HepG2 (cell line): ENCODE results near the gene TTC23. TPM values are rescaled to one million over a fixed set of nuclear protein-coding genes. Genes with fewer than 3 reads are reported as not detected.

Source experiments
- CBX2 ChIP-seq, 2 experiments: fragments of 200-600 bp in 1 of 2; sonication (generic); formaldehyde crosslinking in 1 of 2; IDR thresholded peaks; 2 replicates each; pipeline versions ENCODE4 v1.7.0 to v1.8.1; 2018 to 2022; ENCODE audit warnings: low read depth in 2 of 2, low read length in 1 of 2, mild to moderate bottlenecking in 1 of 2, missing genetic modification reagents in 1 of 2
- DPF2 ChIP-seq: sonication (generic); formaldehyde crosslinking; IDR thresholded peaks from 2 replicates; pipeline ENCODE4 v1.4.0; 2020; ENCODE audit warnings: mild to moderate bottlenecking, low read depth, missing genetic modification reagents, borderline replicate concordance
- EP300 ChIP-seq, 3 experiments: sonication (generic) in 1 of 3; formaldehyde crosslinking in 1 of 3; IDR thresholded peaks; 2 replicates each; pipeline versions ENCODE4 v1.5.1 to v1.6.1; 2011 to 2020; ENCODE audit warnings: low read depth in 2 of 3, low read length in 2 of 3, borderline replicate concordance in 1 of 3, improper control_type of control experiment in 1 of 3, mild to moderate bottlenecking in 1 of 3, missing genetic modification reagents in 1 of 3, moderate library complexity in 1 of 3
- GMEB1 ChIP-seq: sonication (generic); formaldehyde crosslinking; IDR thresholded peaks from 2 replicates; pipeline ENCODE4 v1.5.1; 2020; ENCODE audit warnings: missing genetic modification reagents, mild to moderate bottlenecking, borderline replicate concordance
- HNRNPUL1 ChIP-seq: fragments of 200-400 bp; formaldehyde crosslinking; IDR thresholded peaks from 2 replicates; pipeline ENCODE4 v1.6.1; 2017; ENCODE audit warnings: low read depth, mild to moderate bottlenecking, low read length, moderate library complexity
- HOXA5 ChIP-seq: sonication (generic); formaldehyde crosslinking; IDR thresholded peaks from 2 replicates; pipeline ENCODE4 v1.4.0; 2020; ENCODE audit warnings: missing genetic modification reagents
- MAF1 ChIP-seq: sonication (generic); formaldehyde crosslinking; IDR thresholded peaks from 2 replicates; pipeline ENCODE4 v1.5.0; 2020; ENCODE audit warnings: missing genetic modification reagents, borderline replicate concordance
- NFKB2 ChIP-seq: sonication (generic); formaldehyde crosslinking; IDR thresholded peaks from 2 replicates; pipeline ENCODE4 v1.4.0; 2020; ENCODE audit warnings: missing genetic modification reagents, borderline replicate concordance
- NR2C2 ChIP-seq: sonication (generic); formaldehyde crosslinking; IDR thresholded peaks from 2 replicates; pipeline ENCODE4 v1.4.0; 2020; ENCODE audit warnings: missing genetic modification reagents, mild to moderate bottlenecking, moderate library complexity, borderline replicate concordance
- PCBP1 ChIP-seq: fragments of 200-400 bp; formaldehyde crosslinking; IDR thresholded peaks from 2 replicates; pipeline ENCODE4 v1.6.1; 2017; ENCODE audit warnings: mild to moderate bottlenecking, low read depth, low read length, borderline replicate concordance
- POGZ ChIP-seq: sonication (generic); formaldehyde crosslinking; IDR thresholded peaks from 2 replicates; pipeline ENCODE4 v1.4.0; 2020; ENCODE audit warnings: mild to moderate bottlenecking, missing genetic modification reagents
- SOX6 ChIP-seq, 2 experiments: fragments of 450-650 bp in 1 of 2; sonication (generic) in 1 of 2; formaldehyde crosslinking in 1 of 2; IDR thresholded peaks; 2 replicates each; pipeline versions ENCODE4 v1.4.0 to v1.6.1; 2017 to 2020; ENCODE audit warnings: antibody characterized with exemption in 1 of 2, mild to moderate bottlenecking in 1 of 2, missing genetic modification reagents in 1 of 2
- SP4 ChIP-seq: sonication (generic); formaldehyde crosslinking; IDR thresholded peaks from 2 replicates; pipeline ENCODE4 v1.8.1; 2023; ENCODE audit warnings: mild to moderate bottlenecking, missing genetic modification reagents
- STAT5B ChIP-seq: sonication (generic); formaldehyde crosslinking; IDR thresholded peaks from 2 replicates; pipeline ENCODE4 v1.4.0; 2020; ENCODE audit warnings: missing genetic modification reagents
- USF2 ChIP-seq, 2 experiments: sonication (generic) in 1 of 2; formaldehyde crosslinking in 1 of 2; IDR thresholded peaks; 2 replicates each; pipeline versions ENCODE4 v1.5.1 to v1.6.1; 2011 to 2020; ENCODE audit warnings: borderline replicate concordance in 1 of 2, low read depth in 1 of 2, low read length in 1 of 2, mild to moderate bottlenecking in 1 of 2, missing genetic modification reagents in 1 of 2, moderate library complexity in 1 of 2
- ZC3H4 ChIP-seq: sonication (generic); formaldehyde crosslinking; IDR thresholded peaks from 2 replicates; pipeline ENCODE4 v1.4.0; 2020; ENCODE audit warnings: missing genetic modification reagents, borderline replicate concordance
- ZMYM2 ChIP-seq: sonication (generic); formaldehyde crosslinking; IDR thresholded peaks from 2 replicates; pipeline ENCODE4 v1.8.0; 2022; ENCODE audit warnings: mild to moderate bottlenecking, missing genetic modification reagents
- ZNF101 ChIP-seq: sonication (generic); formaldehyde crosslinking; IDR thresholded peaks from 2 replicates; pipeline ENCODE4 v1.4.0; 2020; ENCODE audit warnings: mild to moderate bottlenecking, low read depth, missing genetic modification reagents, borderline replicate concordance
- ZNF18 ChIP-seq: sonication (generic); formaldehyde crosslinking; IDR thresholded peaks from 2 replicates; pipeline ENCODE4 v1.8.0; 2022; ENCODE audit warnings: mild to moderate bottlenecking, missing genetic modification reagents; ENCODE audit not compliant: insufficient replicate concordance
- ZNF816 ChIP-seq: sonication (generic); formaldehyde crosslinking; IDR thresholded peaks from 2 replicates; pipeline ENCODE4 v1.8.0; 2022; ENCODE audit warnings: missing genetic modification reagents, mild to moderate bottlenecking, borderline replicate concordance
- ZNF841 ChIP-seq: sonication (generic); formaldehyde crosslinking; IDR thresholded peaks from 2 replicates; pipeline ENCODE4 v1.8.1; 2023; ENCODE audit warnings: missing genetic modification reagents, borderline replicate concordance
- polyA plus RNA-seq, 8 experiments: library from polyadenylated mRNA; depleted of rRNA in 3 of 8; stranded (reverse) in 7 of 8; unstranded in 1 of 8; fragments of >200 nt; fragmentation: Illumina TruSeq in 4 of 8; extraction: Trizol in 4 of 8; gene quantifications; 2 replicates each; pipeline versions ENCODE4 v1.2.1 to v1.2.3, GENCODE V29; 2011 to 2016; ENCODE audit warnings: low read depth in 4 of 8, missing spikeins in 1 of 8, mixed read lengths in 1 of 8; ENCODE audit not compliant: insufficient read depth in 1 of 8
- total RNA-seq, 5 experiments: library from RNA; depleted of rRNA; stranded (reverse); fragments of >200 nt; fragmentation: Illumina TruSeq; extraction: Trizol; gene quantifications; 2 replicates each; pipeline ENCODE4 v1.2.3, GENCODE V29; 2016; ENCODE audit warnings: low read depth in 1 of 5

The TTC23 gene
- total and polyA plus RNA-seq, 2 of the 13 experiments (the other 11 are each of a cell fraction or from before 2014, with no cell fraction given) = 1.6 to 11.7 TPM

GRCh38 chr15:99250857-99251841, 1.8 kb upstream of the TTC23 start, which contains the start of gene LRRC28 (continued):
- TF ChIP-seq NR2C2 (no peak), USF2 (IDR thresholded peaks at IDR 0.05; ENCODE audit: low read depth, low read length) (no peak), USF2 (CRISPR knock-in tag; IDR thresholded peaks at IDR 0.05; ENCODE audit: borderline replicate concordance) (no peak), ZC3H4 (CRISPR knock-in tag) (0 out of 2 replicates have a peak, but pooled peaks have one; percentile 27), CBX2 (IDR thresholded peaks at IDR 0.05; ENCODE audit: low read depth, low read length) (no peak), CBX2 (CRISPR knock-in tag; IDR thresholded peaks at IDR 0.05; ENCODE audit: low read depth) (no peak), MAF1 (peak; percentile 47; the same call in 1 of the 2 replicates), SP4 (0 out of 2 replicates have a peak, but pooled peaks have one; percentile 9), NFKB2 (CRISPR knock-in tag) (peak; percentile 22; the same call in 1 of the 2 replicates), SOX6 (IDR thresholded peaks at IDR 0.05) (no peak), SOX6 (CRISPR knock-in tag; IDR thresholded peaks at IDR 0.05) (peak; percentile 21), ZNF18 (CRISPR knock-in tag) (no peak), HNRNPUL1 (no peak), POGZ (CRISPR knock-in tag) (peak; percentile 53), ZNF841 (CRISPR knock-in tag) (no peak), PCBP1 (no peak), STAT5B (no peak), DPF2 (CRISPR knock-in tag) (no peak), ZNF816 (CRISPR knock-in tag) (no peak), GMEB1 (no peak), ZMYM2 (no peak), HOXA5 (no peak), EP300 (IDR thresholded peaks at IDR 0.05; ENCODE audit: low read depth in 2 of 2, low read length in 2 of 2) (no peak), EP300 (CRISPR knock-in tag; IDR thresholded peaks at IDR 0.05; ENCODE audit: borderline replicate concordance) (no peak), ZNF101 (CRISPR knock-in tag) (no peak)
